GM21526 (cell line): ENCODE measurements around the gene CHEK2.
"Not testable (repeated sequence)": the region's sequence is repeated elsewhere in the genome, so short reads cannot be mapped to it uniquely, and the experiment has no call there.

Experiments used
- ATAC-seq: cut with Tn5 transposase; IDR thresholded peaks from one replicate; pipeline ENCODE4 v1.9.1; 2021; ENCODE audit warnings: moderate library complexity; ENCODE audit not compliant: unreplicated experiment, low FRiP score

The CHEK2 gene

DNA sequence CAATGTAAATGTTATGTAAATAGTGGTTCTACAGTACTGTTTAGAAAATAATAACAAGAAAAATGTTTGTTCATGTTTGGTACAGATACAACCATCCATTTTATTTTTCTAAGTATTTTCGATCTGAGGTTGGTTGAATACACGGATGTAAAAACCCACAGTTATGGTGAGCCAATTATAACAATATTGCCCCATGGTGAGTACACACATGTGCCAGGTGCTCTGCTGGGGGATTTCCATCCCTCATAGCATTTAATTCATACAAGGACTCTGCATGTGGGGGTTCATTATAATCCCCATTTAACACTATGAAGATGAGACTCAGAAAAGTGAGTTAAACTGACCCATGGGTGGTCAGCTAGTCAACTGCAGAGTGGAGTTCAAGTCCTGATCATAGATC, 38.7 kb downstream of the CHEK2 start:
- no peak for ATAC-seq

DNA sequence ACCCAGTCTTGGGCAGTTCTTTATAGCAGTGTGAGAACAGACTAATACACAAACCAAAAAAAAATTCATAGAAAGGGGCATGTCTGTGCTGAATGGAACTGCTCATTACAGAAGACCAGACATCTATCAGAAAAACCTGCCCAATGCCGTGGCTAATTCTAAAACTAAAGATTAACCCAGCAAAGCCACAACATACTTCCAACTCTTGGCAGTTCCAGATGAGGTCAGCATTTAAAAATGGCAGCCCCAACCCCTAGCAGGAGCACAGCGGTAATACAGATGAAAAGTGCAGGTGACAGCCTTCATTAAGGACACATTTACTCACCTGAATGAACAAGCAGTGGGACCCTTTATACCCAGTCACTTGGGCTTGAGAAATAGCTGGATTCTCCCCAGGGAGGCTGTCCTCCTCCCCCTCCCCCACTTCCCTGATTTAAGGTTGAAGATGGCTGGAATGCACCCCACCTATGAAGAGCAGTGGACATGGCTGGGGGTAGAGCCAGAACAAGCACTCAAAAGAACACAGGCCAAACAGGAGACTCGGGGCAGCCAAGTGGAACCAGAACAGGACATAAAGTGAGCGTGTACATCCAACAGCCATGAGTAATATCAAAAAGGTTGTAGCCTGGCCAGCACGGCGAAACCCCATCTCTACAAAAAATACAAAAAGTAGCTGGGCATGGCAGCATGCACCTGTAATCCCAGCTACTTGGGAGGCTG, 48.4 kb downstream of the CHEK2 start:
- ATAC-seq, result not testable (repeated sequence)

DNA sequence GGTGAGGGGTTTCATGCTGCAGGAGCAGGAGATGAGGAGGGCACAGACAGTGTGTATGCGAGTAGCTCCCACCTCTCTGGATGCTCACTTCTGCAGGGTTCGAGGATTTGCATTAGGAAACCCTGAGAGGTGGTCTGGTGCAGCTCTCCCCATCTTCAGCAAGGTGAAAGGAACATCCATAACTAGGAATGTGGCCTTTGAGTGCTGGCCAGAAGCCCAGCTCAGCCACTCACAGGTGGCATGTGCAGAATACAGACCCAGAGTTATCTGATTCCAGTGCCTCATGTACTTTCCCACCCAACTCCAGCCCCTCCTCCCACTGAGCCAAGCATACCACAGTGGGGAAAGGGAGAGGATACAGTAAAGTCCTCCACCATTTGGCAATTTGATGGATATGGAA, 51.8 kb downstream of the CHEK2 start:
- not testable (repeated sequence) for ATAC-seq

DNA sequence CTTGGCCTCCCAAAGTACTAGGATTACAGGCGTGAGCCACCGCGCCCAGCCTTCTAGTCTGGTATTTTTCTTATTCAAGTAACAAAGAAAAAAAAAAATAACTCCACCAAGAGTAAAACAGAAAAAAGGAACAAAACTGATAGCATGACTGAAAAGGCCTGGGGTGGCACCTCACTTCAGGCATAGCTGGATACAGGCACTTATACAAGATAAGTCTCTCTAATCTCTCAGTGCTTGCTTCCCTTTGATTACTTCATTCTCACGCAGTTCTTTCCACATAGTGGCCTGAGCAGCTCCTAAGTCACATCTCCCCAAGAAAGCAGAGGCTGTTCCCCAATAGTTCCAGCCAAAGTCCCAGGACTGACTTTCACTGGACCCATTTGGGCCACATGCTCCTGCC, 58.7 kb downstream of the CHEK2 start:
- not testable (repeated sequence) for ATAC-seq

DNA sequence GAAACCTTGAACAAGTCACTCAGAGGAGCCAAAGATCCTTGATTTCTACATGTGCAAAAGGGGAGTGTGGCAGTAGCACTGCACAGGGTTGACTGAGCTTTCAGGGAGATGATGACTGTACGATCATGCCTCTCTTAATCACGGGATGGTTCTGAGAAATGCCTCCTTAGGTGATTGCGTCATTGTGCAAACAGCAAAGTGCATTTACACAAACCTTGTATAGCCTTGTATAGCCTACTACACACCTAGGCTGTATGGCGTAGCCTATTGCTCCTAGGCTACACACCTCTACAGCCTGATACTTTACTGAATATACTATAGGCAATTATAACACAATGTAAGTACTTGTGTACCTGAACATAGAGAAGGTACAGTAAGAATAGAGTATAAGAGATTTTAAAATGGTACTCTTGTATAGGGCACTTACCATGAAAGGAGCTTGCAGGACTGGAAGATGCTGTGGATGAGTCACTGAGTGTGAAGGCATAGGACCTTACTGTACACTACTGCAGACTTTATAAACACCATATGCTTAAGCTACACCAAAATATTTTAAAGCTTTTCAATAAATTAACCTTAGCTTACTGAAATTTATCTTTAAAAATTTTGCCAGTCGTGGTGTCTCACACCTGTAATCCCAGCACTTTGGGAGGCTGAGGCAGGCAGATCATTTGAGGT, 60.7 kb downstream of the CHEK2 start:
- ATAC-seq, result not testable (repeated sequence)

DNA sequence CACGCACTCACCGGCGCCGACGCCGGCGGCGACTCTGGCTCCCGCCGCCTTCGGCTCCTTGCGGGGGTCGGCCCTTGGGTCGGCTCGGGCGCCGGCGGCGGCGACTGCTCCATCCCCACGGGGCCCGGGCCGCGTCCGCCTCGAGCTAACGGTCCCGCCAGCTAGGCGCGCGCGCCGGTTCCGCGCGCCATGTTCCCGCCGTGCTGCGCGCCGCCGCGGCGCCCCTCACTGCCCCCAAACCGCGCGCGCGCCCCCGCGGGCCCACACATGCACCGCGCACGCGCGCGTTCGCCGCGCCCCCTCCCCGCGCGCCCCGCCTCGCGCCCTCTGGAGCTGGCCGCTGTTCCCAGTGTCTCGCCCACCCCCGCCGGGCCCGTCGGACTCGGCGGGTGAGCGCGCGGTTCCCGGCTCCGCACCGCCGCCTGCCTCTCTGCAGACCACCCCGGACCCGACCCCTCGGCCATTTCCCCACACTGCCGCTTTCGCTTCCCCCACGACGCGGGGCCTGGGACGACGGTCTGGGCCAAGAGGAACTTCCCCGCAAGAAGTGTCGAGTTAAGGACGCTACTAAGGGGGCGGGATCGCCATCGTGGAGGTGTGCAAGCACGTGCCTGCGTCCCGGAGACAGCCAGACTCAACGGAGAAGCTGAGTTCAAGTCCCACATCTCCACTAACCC, 61.9 kb downstream of the CHEK2 start, which contains the start of gene TTC28:
Gene TTC28, minus strand, starts transcription at position 230 of the 677 bp plus-strand sequence. Its CDS starts 117 bp downstream, at position 113.
- not testable (repeated sequence) for ATAC-seq

DNA sequence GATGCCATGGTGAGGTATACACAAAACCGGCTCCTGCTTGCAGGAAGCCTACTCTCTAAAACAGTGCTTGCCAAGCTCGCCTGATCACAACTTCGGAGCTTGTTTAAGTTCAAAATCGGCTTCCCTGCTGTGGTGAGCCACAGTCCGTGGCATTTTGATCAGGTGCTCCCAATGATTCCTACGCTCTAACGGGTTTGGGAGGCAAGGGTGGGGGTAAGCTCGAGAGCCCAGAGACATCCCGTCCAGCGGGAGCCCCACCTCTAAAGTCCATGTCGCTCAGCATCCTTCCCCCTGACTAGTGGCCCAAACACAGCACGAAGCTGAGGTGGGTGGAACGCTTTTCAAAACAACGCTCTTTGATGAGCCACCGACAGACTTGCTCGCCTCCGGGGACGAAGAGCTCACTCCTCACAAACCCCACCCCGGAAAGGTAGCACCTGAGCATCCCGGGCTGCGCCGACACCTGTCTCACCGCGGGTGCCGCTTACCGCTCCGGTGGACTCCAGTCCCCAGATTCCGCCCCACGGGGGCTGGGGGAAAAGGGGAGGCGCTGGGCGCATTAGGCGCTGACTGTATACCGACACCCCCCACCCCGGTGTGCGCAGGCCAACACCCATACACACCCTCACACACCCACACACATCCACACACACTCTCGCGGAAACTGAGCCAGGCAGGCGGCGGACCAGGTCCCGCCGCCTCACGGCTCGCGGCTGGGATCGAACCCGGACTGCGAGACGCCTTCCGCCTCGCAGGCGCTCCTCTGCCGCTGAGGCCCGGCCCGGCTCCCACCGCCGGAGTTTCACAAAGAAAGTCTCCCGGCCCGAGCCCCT, 62.6 kb downstream of the CHEK2 start:
- ATAC-seq, result not testable (repeated sequence)

DNA sequence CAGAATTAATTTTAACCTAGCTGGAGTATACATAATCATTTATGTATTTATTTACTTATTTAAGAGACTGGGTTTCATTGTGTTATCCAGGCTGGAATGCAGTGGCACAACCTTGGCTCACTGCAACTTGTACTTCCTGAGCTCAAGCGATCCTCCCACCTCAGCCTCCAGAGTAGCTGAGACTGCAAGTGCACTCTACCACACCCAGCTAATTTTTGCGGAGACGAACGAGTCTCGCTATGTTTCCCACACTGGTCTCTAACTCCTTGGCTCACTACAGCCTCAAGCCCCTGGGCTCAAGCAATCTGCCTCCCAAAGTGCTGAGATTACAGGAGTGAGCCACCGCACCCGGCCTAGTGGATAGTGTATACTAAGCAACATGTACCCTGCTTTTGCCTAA, 63.5 kb downstream of the CHEK2 start:
- ATAC-seq, result not testable (repeated sequence)

DNA sequence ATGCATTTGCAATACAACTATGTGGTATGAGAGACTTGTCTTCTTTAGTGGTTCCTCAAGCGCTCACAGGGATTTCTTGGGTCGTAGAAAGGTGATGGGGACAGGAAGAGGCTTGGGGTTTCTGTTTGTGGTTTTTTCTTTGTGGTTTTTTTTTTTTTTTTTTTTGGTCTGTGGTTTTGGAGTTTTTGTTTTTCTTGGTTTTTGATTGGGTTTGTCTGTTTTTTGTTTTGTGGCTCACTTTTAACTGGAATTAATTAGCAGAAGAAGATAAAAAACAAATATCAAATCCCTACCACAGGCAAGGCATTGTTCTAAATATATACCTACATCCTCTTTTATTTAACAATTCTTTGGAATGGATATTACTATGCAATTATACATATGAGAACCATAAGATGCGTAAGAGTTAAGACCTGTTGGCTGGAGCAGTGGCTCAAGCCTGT, 67.5 kb downstream of the CHEK2 start:
- no peak for ATAC-seq

DNA sequence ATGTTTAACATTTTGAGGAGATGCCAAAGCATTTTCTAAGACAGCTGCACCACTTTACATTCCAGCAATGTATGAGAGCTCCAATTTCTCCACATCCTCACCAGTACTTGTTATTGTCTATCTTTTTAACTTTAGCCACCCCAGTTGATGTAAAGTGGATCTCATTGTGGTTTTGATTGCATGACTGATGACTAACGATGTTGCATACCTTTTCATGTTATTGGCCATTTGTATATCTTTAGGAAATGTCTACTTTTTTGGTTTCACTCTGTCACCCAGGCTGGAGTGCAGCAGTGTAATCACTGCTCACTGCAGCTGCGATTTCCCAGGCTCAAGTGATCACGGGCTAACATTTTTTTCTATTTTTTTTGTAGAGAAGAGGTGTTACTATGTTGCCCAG, 70.9 kb downstream of the CHEK2 start:
- no peak for ATAC-seq

DNA sequence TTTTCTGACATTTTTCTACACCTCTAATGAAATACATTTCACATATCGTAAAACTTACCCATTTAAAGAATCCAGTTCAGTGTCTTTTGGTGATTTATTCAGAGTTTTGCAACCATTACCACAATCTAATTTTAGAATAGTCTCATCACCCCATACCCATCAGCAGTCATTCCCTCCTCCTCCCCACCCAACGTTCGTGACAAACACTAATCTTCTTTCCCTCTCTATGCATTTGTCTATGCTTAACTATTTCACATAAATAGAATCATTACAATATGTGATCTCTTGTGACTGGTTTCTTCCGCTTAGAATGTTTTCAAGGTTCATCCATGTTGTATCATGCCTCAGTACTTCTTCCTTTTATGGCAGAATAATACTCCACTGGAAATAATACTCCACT, 71.5 kb downstream of the CHEK2 start:
- no peak for ATAC-seq

DNA sequence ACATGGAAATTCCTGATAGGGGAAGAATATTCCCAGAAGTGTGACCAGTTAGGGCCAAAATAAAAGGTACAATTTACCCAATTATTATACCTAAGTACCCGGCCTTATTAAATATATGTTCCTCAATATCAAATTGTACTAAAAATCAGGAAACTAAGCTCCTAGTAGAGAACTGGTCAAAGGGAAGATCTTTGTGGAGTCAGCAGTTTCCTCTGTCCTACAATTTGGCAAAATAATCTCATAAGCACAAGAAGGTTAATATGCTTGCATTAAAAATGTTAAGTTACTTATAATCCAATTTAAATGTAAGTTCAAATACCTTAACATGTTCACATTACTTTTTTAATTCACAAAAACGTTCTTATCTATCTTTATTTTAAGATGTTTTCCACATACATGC, 72.2 kb downstream of the CHEK2 start:
- no peak for ATAC-seq

DNA sequence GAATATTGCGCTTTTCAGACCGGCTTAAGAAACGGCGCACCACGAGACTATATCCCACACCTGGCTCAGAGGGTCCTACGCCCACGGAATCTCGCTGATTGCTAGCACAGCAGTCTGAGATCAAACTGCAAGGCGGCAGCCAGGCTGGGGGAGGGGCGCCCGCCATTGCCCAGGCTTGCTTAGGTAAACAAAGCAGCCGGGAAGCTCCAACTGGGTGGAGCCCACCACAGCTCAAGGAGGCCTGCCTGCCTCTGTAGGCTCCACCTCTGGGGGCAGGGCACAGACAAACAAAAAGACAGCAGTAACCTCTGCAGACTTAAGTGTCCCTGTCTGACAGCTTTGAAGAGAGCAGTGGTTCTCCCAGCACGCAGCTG, 78.1 kb downstream of the CHEK2 start:
- not testable (repeated sequence) for ATAC-seq

DNA sequence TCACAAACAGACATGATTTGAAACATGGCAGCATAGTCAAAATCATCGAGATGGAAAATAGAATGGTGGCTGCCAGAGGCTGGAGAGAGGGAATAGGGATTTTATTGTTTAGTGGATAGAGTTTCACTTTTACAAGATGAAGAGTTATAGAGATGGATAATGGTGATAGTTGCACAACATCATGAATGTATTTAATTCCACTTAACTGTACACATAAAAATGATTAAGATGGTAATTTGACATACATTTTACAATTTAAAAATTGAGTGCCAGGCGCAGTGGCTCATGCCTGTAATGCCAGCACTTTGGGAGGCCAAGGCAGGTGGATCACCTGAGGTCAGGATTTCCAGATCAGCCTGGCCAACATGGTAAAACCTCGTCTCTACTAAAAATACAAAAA, 83.2 kb downstream of the CHEK2 start:
- ATAC-seq, result no peak

DNA sequence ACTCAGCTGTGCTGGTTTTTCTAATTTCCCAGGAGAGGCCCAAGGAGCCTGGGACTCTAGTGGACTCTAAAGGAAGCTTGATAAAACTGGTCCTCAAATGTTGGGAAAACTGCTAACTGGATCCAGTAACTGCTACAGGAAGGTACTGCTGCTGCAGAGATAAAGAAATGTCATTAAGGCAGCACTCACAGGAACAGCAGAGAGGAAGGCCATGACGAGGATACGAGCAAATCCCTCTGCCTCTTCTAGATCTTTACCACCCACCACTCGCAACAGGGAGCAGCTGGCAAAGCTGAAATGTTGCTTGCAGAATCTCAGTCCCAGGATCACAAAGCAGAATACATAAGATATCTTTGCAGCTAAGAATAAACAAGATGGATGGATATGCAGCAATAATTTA, 85.4 kb downstream of the CHEK2 start:
- ATAC-seq, result no peak

DNA sequence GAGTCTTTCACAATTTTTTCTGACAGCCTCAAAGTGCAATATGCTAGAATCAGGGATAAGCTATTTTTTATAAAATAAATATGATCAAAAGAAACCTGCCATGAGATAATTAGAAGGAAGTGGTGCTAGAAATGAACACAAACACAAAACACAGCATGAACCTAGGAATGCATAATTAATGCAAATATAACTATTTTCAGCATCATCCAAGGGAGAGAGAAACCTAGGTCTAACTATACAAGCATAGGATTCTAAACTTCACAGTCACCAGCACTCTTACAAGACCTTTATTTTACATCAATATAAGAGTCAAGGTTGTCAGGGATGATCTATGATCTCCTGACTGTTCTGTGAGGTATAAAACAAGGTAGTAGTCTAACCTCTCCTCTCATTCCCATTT, 91.2 kb downstream of the CHEK2 start:
- ATAC-seq, result no peak

DNA sequence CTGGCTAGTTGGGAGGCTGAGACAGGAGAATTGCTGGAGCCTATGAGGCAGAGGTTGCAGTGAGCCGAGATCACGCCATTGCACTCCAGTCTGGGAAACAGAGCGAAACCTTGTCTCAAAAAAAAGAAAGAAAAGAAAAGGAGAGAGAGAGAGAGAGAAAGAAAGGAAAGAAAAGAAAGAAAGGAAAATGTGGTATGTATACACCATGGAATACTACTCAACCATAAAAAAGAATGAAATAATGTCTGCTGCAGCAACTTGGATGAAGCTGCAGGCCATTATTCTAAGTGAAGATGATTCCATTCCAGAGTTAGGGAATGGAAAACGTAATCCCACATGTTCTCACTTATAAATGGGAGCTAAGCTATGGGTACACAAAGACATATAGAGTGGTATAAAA, 92.8 kb downstream of the CHEK2 start:
- no peak for ATAC-seq

DNA sequence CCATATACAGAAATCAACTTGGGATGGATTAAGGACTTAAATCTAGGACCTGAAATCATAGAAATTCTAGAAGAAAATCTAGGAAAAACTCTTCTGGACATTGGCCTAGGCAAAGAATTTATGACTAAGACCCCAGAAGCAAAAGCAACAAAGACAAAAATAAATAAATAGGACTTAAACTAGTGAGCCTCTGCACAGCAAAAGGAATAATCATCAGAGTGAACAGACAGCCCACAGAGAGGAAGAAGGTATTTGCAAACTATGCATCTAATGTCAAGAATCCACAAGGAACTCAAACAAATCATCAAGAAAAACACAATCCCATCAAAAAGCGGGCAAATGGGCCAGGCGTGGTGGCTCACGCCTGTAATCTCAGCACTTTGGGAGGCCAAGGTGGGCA, 94.4 kb downstream of the CHEK2 start:
- no peak for ATAC-seq

DNA sequence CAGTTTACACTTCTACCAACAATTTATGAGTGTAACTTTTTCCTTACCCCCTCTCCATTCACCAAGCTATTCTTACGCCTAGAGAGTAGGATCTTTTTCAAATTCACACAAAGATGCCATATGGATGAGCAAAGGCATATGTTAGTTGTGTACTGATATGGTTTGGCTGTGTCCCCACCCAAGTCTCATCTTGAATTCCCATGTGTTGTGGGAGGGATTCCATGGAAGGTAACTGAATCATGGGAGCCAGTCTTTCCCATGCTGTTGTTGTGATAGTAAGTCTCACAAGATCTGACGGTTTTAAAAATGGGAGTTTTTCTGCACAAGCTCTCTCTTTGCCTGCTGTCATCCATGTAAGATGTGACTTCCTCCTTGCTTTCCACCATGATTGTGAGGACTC, 102.3 kb downstream of the CHEK2 start:
- ATAC-seq, result no peak
